ENCODE results near the gene GUCA1C. TPM values are rescaled to one million over a fixed set of nuclear protein-coding genes. Genes with fewer than 3 reads are reported as not detected.

The GUCA1C gene
- total RNA-seq, 4 donors from 2014 or later = not detected

- Histone ChIP-seq H3K36me3 (no peaks in the 10 kb centered on the region), H3K27ac (no peak overlapping the region), H3K27me3 (no peaks in the 10 kb centered on the region), H3K4me3 (no peak overlapping the region), H3K9me3 (no peaks in the 10 kb centered on the region), H3K4me1 (no peaks in the 10 kb centered on the region)
- 31 to 47% methylated on average over 4 of the region's 4 CpGs for WGBS, 2 donors
- no peak for DNase-seq
- intact Hi-C loops (cut with DNase I) = no loop called here
- no peak for TF ChIP-seq POLR2A (IDR thresholded peaks at IDR 0.05)
These were observed 469 bp downstream of the GUCA1C start for GRCh38 chr3:108953210-108953609.

GRCh38 chr3:108951820-108952501, 1.7 kb downstream of the GUCA1C start:
- Histone ChIP-seq H3K27ac (no peak overlapping the region), H3K27me3 (no peaks in the 10 kb centered on the region), H3K36me3 (no peaks in the 10 kb centered on the region), H3K9me3 (no peaks in the 10 kb centered on the region), H3K4me1 (no peaks in the 10 kb centered on the region), H3K4me3 (no peak overlapping the region)
- DNase-seq = no peak
- 64 to 68% methylated on average over 7 of the region's 7 CpGs for WGBS, 2 donors
- intact Hi-C loops (cut with DNase I) = no loop called here
- TF ChIP-seq POLR2A (IDR thresholded peaks at IDR 0.05) (no peak), CTCF (IDR thresholded peaks at IDR 0.05) (no peak)

GRCh38 chr3:108947855-108948254, 5.8 kb downstream of the GUCA1C start:
- Histone ChIP-seq H3K27ac (no peak overlapping the region), H3K4me3 (no peak overlapping the region), H3K27me3 (no peaks in the 10 kb centered on the region), H3K36me3 (no peaks in the 10 kb centered on the region), H3K4me1 (no peaks in the 10 kb centered on the region), H3K9me3 (no peaks in the 10 kb centered on the region)
- intact Hi-C loops (cut with DNase I) = no loop called here
- DNase-seq = no peak
- 57 to 58% methylated on average over 2 of the region's 2 CpGs for WGBS, 2 donors
- TF ChIP-seq POLR2A (IDR thresholded peaks at IDR 0.05) (no peak), CTCF (IDR thresholded peaks at IDR 0.05) (no peak)

GRCh38 chr3:108946292-108947285, 7.1 kb downstream of the GUCA1C start:
- H3K27me3 ChIP-seq = no peaks in the 10 kb centered on the region
- no peak for DNase-seq
- intact Hi-C loops (cut with DNase I) = no loop called here
- WGBS, 2 donors = 54 to 66% methylated on average over 11 of the region's 11 CpGs
- no peak overlapping the region for H3K4me3 ChIP-seq
- no peaks in the 10 kb centered on the region for H3K9me3 ChIP-seq
- no peaks in the 10 kb centered on the region for H3K36me3 ChIP-seq
- no peak for TF ChIP-seq POLR2A (IDR thresholded peaks at IDR 0.05)
- TF ChIP-seq CTCF (IDR thresholded peaks at IDR 0.05) = no peak
- no peaks in the 10 kb centered on the region for H3K4me1 ChIP-seq
- H3K27ac ChIP-seq = no peak overlapping the region

GRCh38 chr3:108940568-108941263, 13.0 kb downstream of the GUCA1C start:
- no peak for DNase-seq
- TF ChIP-seq POLR2A (IDR thresholded peaks at IDR 0.05) (no peak), CTCF (IDR thresholded peaks at IDR 0.05) (no peak)
- WGBS, 2 donors = 50 to 51% methylated on average over 5 of the region's 5 CpGs

More at GRCh38 chr3:108940568-108941263, 13.0 kb downstream of the GUCA1C start:
- intact Hi-C loops (cut with DNase I) = no loop called here
- no peak overlapping the region for H3K27ac ChIP-seq
- no peaks in the 10 kb centered on the region for H3K4me1 ChIP-seq
- no peaks in the 10 kb centered on the region for H3K27me3 ChIP-seq
- H3K9me3 ChIP-seq = no peaks in the 10 kb centered on the region
- H3K4me3 ChIP-seq = no peak overlapping the region
- no peaks in the 10 kb centered on the region for H3K36me3 ChIP-seq

Measured in esophagus squamous epithelium (tissue), 5 donors.